Measurements from ENCODE around the gene CATSPERD. TPM values are rescaled to one million over a fixed set of nuclear protein-coding genes. Genes with fewer than 3 reads are reported as not detected.

The CATSPERD gene
- total and polyA plus RNA-seq, 4 donors = not detected

GRCh38 chr19:5790559-5791520 lies 70.4 kb downstream of the CATSPERD start, which contains the start of gene DUS3L (continued):
- TF ChIP-seq REST (IDR thresholded peaks at IDR 0.05) (peak; percentile 68), GABPA (IDR thresholded peaks at IDR 0.05 in 1 of 2, conservative IDR thresholded peaks at IDR 0.05 in 1 of 2) (peak; percentile 84 to 95)

GRCh38 chr19:5792224-5792623 lies 71.8 kb downstream of the CATSPERD start:
- peaks cover 0 to 25% (median 11%) of the 10 kb centered on the region in 4 donors for H3K36me3 ChIP-seq (ENCODE audit: control insufficient read depth in 4 of 4, insufficient read depth in 3 of 4, low read depth in 1 of 4, low read length in 3 of 4)
- no peak overlapping the region for H3K9ac ChIP-seq (ENCODE audit: low read depth in 1 of 2, low read length in 2 of 2)
- H3K4me1 ChIP-seq (ENCODE audit: control insufficient read depth in 4 of 4, insufficient read depth in 4 of 4, low read length in 3 of 4) = peaks cover 0 to 20% (median 8%) of the 10 kb centered on the region in 4 donors
- no peak for TF ChIP-seq TAF1 (conservative IDR thresholded peaks at IDR 0.05)
- no peak overlapping the region for H3K27ac ChIP-seq (ENCODE audit: low read depth in 1 of 2, low read length in 2 of 2)
- 96% methylated on average over 18 of the region's 18 CpGs for WGBS
- DNase-seq (ENCODE audit: low spot score) = no peak
- no peak overlapping the region for H3K4me3 ChIP-seq (ENCODE audit: low read depth in 1 of 3, low read length in 3 of 3)
- no peaks in the 10 kb centered on the region for H3K27me3 ChIP-seq (ENCODE audit: control insufficient read depth in 4 of 4, insufficient read depth in 4 of 4, low read length in 3 of 4)
- no peaks in the 10 kb centered on the region for H3K9me3 ChIP-seq (ENCODE audit: control insufficient read depth in 4 of 4, low read length in 3 of 4)

- Histone ChIP-seq H3K27ac (ENCODE audit: low read depth in 1 of 2, low read length in 2 of 2) (no peak overlapping the region), H3K9me3 (ENCODE audit: control insufficient read depth in 4 of 4, low read length in 3 of 4) (no peaks in the 10 kb centered on the region), H3K4me1 (ENCODE audit: control insufficient read depth in 4 of 4, insufficient read depth in 4 of 4, low read length in 3 of 4) (peaks cover 0 to 20% (median 10%) of the 10 kb centered on the region in 4 donors), H3K27me3 (ENCODE audit: control insufficient read depth in 4 of 4, insufficient read depth in 4 of 4, low read length in 3 of 4) (no peaks in the 10 kb centered on the region), H3K4me3 (ENCODE audit: low read depth in 1 of 3, low read length in 3 of 3) (no peak overlapping the region), H3K36me3 (ENCODE audit: control insufficient read depth in 4 of 4, insufficient read depth in 3 of 4, low read depth in 1 of 4, low read length in 3 of 4) (peaks cover 0 to 16% (median 7%) of the 10 kb centered on the region in 4 donors), H3K9ac (ENCODE audit: low read depth in 1 of 2, low read length in 2 of 2) (no peak overlapping the region)
- DNase-seq (ENCODE audit: low spot score) = no peak
- TF ChIP-seq JUND (IDR thresholded peaks at IDR 0.05) (no peak), MAX (IDR thresholded peaks at IDR 0.05) (no peak), REST (IDR thresholded peaks at IDR 0.05) (no peak), HNF4A (conservative IDR thresholded peaks at IDR 0.05) (no peak), FOXA1 (IDR thresholded peaks at IDR 0.05) (no peak), CTCF (IDR thresholded peaks at IDR 0.05; ENCODE audit: low read depth, low read length, missing input control) (no peak), NR2F2 (IDR thresholded peaks at IDR 0.05) (no peak), SP1 (IDR thresholded peaks at IDR 0.05) (no peak), YY1 (IDR thresholded peaks at IDR 0.05) (no peak), RAD21 (IDR thresholded peaks at IDR 0.05) (no peak), ATF3 (IDR thresholded peaks at IDR 0.05) (no peak), EGR1 (IDR thresholded peaks at IDR 0.05; ENCODE audit: low read depth in 2 of 2) (no peak), RXRA (IDR thresholded peaks at IDR 0.05) (no peak)
- WGBS = 92% methylated on average over 3 of the region's 3 CpGs
Observed at GRCh38 chr19:5793188-5793587, 72.8 kb downstream of the CATSPERD start.

All from liver (tissue), 9 donors.